Hematopoietic multipotent progenitor cell treated with erythropoietin and hydrocortisone succinate and interleukin-3 and kit ligand, for 15 days (in vitro differentiated cells): ENCODE measurements around the gene SULT1C2.
"Not testable (repeated sequence)": the region's sequence is repeated elsewhere in the genome, so short reads cannot be mapped to it uniquely, and the experiment has no call there.

Experiments
- DNase-seq: peaks from one replicate; pipeline ENCODE4 v3.0.0-alpha.2; 2015; ENCODE audit warnings: low spot score

The SULT1C2 gene

GRCh38 chr2:108351889-108352288 is 63.2 kb downstream of the SULT1C2 start:
- DNase-seq, result no peak

- no peak for DNase-seq
Measured at GRCh38 chr2:108354136-108354535, 65.4 kb downstream of the SULT1C2 start.

GRCh38 chr2:108355906-108356734 is 67.4 kb downstream of the SULT1C2 start:
- no peak for DNase-seq

GRCh38 chr2:108359336-108359735 is 70.6 kb downstream of the SULT1C2 start:
- not testable (repeated sequence) for DNase-seq
